ENCODE data around the gene CADPS2.
"Not testable (repeated sequence)": the region's sequence is repeated elsewhere in the genome, so short reads cannot be mapped to it uniquely, and the experiment has no call there.

CADPS2 gene

GRCh38 chr7:122658856-122659255 is 227.4 kb downstream of the CADPS2 start:
- no peak for DNase-seq

- no peak for DNase-seq
Observed at GRCh38 chr7:122653685-122654084, 232.6 kb downstream of the CADPS2 start.

- no peak for DNase-seq
Observed at GRCh38 chr7:122652876-122653275, 233.4 kb downstream of the CADPS2 start.

GRCh38 chr7:122651451-122651850 is 234.8 kb downstream of the CADPS2 start:
- DNase-seq = no peak

- DNase-seq = no peak
Observed at GRCh38 chr7:122643250-122643649, 243.0 kb downstream of the CADPS2 start.

GRCh38 chr7:122638459-122638858 is 247.8 kb downstream of the CADPS2 start:
- DNase-seq = no peak

- no peak for DNase-seq
Observed at GRCh38 chr7:122637784-122638183, 248.5 kb downstream of the CADPS2 start.

GRCh38 chr7:122635481-122635880 is 250.8 kb downstream of the CADPS2 start:
- DNase-seq = not testable (repeated sequence)

- no peak for DNase-seq
Observed at GRCh38 chr7:122633472-122633871, 252.8 kb downstream of the CADPS2 start.

GRCh38 chr7:122632238-122632637 is 254.0 kb downstream of the CADPS2 start:
- no peak for DNase-seq

- no peak for DNase-seq
Observed at GRCh38 chr7:122629412-122629953, 256.8 kb downstream of the CADPS2 start.

- no peak for DNase-seq
Observed at GRCh38 chr7:122628651-122629411, 257.4 kb downstream of the CADPS2 start.

GRCh38 chr7:122626785-122627184 is 259.5 kb downstream of the CADPS2 start:
- no peak for DNase-seq

- no peak for DNase-seq
Observed at GRCh38 chr7:122622682-122623081, 263.6 kb downstream of the CADPS2 start.

GRCh38 chr7:122619664-122620063 is 266.6 kb downstream of the CADPS2 start:
- no peak for DNase-seq

GRCh38 chr7:122618585-122619189 is 267.6 kb downstream of the CADPS2 start:
- no peak for DNase-seq

GRCh38 chr7:122616951-122617350 is 269.3 kb downstream of the CADPS2 start:
- no peak for DNase-seq

- DNase-seq = no peak
Observed at GRCh38 chr7:122605929-122606328, 280.3 kb downstream of the CADPS2 start.

- DNase-seq = no peak
Observed at GRCh38 chr7:122604251-122604650, 282.0 kb downstream of the CADPS2 start.

GRCh38 chr7:122602800-122603199 is 283.5 kb downstream of the CADPS2 start:
- DNase-seq = no peak

- no peak for DNase-seq
Observed at GRCh38 chr7:122600630-122601029, 285.6 kb downstream of the CADPS2 start.

GRCh38 chr7:122600042-122600441 is 286.2 kb downstream of the CADPS2 start:
- no peak for DNase-seq

- no peak for DNase-seq
Observed at GRCh38 chr7:122597277-122597676, 289.0 kb downstream of the CADPS2 start.

- no peak for DNase-seq
Observed at GRCh38 chr7:122595885-122596284, 290.4 kb downstream of the CADPS2 start.
